Gastrocnemius medialis (tissue), 4 donors: ENCODE data around the gene TEX19. TPM values are rescaled to one million over a fixed set of nuclear protein-coding genes. Genes with fewer than 3 reads are reported as not detected.
A peak's percentile ranks its signal among the peaks of the same experiment; 100 is the strongest.

Experiments
- ATAC-seq, 2 donors: fragments of 150-250 bp; one replicate each; pipeline ENCODE4 v1.9.1; 2016
- DNase-seq, 2 donors: peaks; one replicate each; pipeline ENCODE4 v3.0.0-alpha.2; 2019
- H3K27ac ChIP-seq, 4 donors: fragments of 200-600 bp; sonication (generic); 1 replicate in 1 of 4; 2 replicates in 3 of 4; pipeline ENCODE4 v1.5.1; 2016 to 2018; ENCODE audit warnings: mild to moderate bottlenecking in 2 of 4, moderate library complexity in 1 of 4
- H3K27me3 ChIP-seq, 3 donors: fragments of 200-600 bp; sonication (generic) in 2 of 3; 1 replicate in 1 of 3; 2 replicates in 2 of 3; pipeline versions ENCODE4 v1.5.1 to v1.6.0; 2016 to 2019; ENCODE audit warnings: mild to moderate bottlenecking in 1 of 3, moderate library complexity in 1 of 3
- H3K36me3 ChIP-seq, 2 donors: fragments of 200-600 bp; sonication (generic) in 1 of 2; one replicate each; pipeline ENCODE4 v1.5.1; 2017 to 2018
- H3K4me1 ChIP-seq, 2 donors: fragments of 200-600 bp; sonication (generic) in 1 of 2; one replicate each; pipeline ENCODE4 v1.5.1; 2016 to 2017; ENCODE audit warnings: mild to moderate bottlenecking in 2 of 2
- H3K4me3 ChIP-seq, 4 donors: fragments of 200-600 bp; sonication (generic) in 3 of 4; 1 replicate in 1 of 4; 2 replicates in 3 of 4; pipeline ENCODE4 v1.5.1; 2016 to 2019; ENCODE audit warnings: mild to moderate bottlenecking in 2 of 4
- H3K9me3 ChIP-seq, 3 donors: fragments of 200-600 bp; sonication (generic) in 2 of 3; 1 replicate in 1 of 3; 2 replicates in 2 of 3; pipeline ENCODE4 v1.5.1; 2016 to 2019
- CTCF ChIP-seq, 5 experiments: fragments of 450-650 bp in 3 of 5; fragments of 200-600 bp in 2 of 5; sonication (generic) in 2 of 5; IDR thresholded peaks in 4 of 5; conservative IDR thresholded peaks in 1 of 5; 1 replicate in 4 of 5; 2 replicates in 1 of 5; pipeline ENCODE4 v1.5.1; 2016 to 2019; ENCODE audit warnings: antibody characterized with exemption in 5 of 5, mild to moderate bottlenecking in 3 of 5, moderate library complexity in 3 of 5
- POLR2A ChIP-seq, 2 donors: fragments of 450-650 bp; IDR thresholded peaks; one replicate each; pipeline ENCODE4 v1.6.1; 2017; ENCODE audit warnings: antibody characterized with exemption in 2 of 2, mild to moderate bottlenecking in 2 of 2, moderate library complexity in 2 of 2
- in situ Hi-C, 4 donors: fragments of 200-750 bp; cut with MboI; loops; one replicate each; pipeline versions ENCODE4 v1.15.0 to v1.8.0; 2017; ENCODE audit warnings: low sequenced_read_pairs in 4 of 4
- intact Hi-C: fragments of 100-400 bp; cut with DNase I; formaldehyde crosslinking; loops from one replicate; pipeline ENCODE4 v1.15.1; 2023; ENCODE audit warnings: low total_unique reads
- total RNA-seq, 4 donors: library from RNA; depleted of rRNA; stranded (reverse); fragments of >200 nt; gene quantifications; one replicate each; pipeline versions ENCODE4 v1.1.0 to v1.2.3, GENCODE V29; 2016

TEX19 gene
- total RNA-seq, 4 donors from 2014 or later: 0.40 TPM; not detected in 3

DNA sequence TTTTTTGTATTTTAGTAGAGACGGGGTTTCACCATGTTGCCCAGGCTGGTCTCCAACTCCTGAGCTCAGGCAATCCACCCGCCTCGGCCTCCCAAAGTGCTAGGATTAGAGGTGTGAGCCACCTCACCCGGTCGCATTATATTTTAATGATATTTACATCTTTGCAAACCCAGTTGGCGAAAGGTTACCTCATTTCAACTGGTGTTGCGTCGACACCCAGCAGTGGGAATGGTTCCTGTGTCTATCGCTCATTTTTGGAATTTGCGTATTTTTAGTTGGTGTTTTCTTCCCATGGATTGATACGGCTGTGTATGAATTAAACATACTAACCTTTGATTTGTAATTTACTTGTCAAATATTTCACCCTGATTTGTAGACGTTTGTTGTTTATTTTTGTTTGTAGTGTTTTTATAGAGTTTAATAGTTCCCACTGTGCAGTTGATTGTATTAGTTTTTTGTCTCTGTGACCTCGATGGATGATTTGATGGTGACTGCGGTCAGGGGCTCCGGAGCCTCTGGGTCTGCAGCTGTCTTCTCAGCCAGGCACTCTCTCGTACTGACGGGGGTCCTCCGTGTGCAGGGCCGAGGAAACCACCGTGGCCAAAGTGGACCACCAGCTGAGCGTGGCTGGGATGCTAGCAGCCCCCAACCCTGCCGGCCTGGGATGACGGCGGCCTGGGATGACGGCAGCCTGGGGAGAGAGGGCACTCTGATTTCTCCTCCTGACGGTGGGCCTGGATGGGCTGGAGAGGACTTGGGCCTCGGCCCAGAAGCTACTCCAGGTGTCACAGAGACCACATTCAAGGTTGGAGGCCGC is 45.6 kb upstream of the TEX19 start:
- Histone ChIP-seq H3K36me3 (no peaks in the 10 kb centered on the region), H3K27me3 (peaks cover 22 to 41% (median 30%) of the 10 kb centered on the region in 3 donors), H3K4me1 (no peaks in the 10 kb centered on the region), H3K27ac (no peak overlapping the region), H3K4me3 (no peak overlapping the region), H3K9me3 (no peaks in the 10 kb centered on the region)
- TF ChIP-seq CTCF (IDR thresholded peaks at IDR 0.05 in 4 of 5, conservative IDR thresholded peaks at IDR 0.05 in 1 of 5) (no peak), POLR2A (IDR thresholded peaks at IDR 0.05) (no peak)
- no peak for ATAC-seq
- in situ Hi-C loops (no loop called here), intact Hi-C loops (no loop called here)
- DNase-seq: no peak

- H3K27me3 ChIP-seq: peaks cover 22 to 41% (median 30%) of the 10 kb centered on the region in 3 donors
- no peaks in the 10 kb centered on the region for H3K9me3 ChIP-seq
- no peak overlapping the region for H3K27ac ChIP-seq
- DNase-seq (no peak), ATAC-seq (no peak)
- no peak for TF ChIP-seq CTCF (IDR thresholded peaks at IDR 0.05 in 4 of 5, conservative IDR thresholded peaks at IDR 0.05 in 1 of 5)
- no peak for TF ChIP-seq POLR2A (IDR thresholded peaks at IDR 0.05)
- no peak overlapping the region for H3K4me3 ChIP-seq
- in situ Hi-C loops: no loop called here
- no peaks in the 10 kb centered on the region for H3K36me3 ChIP-seq
- intact Hi-C loops: no loop called here
- no peaks in the 10 kb centered on the region for H3K4me1 ChIP-seq
Measured at GRCh38 chr17:82314012-82314726, 44.9 kb upstream of the TEX19 start.

- Histone ChIP-seq H3K36me3 (no peaks in the 10 kb centered on the region), H3K4me3 (no peak overlapping the region), H3K27me3 (peaks cover 22 to 41% (median 30%) of the 10 kb centered on the region in 3 donors), H3K4me1 (no peaks in the 10 kb centered on the region), H3K27ac (no peak overlapping the region), H3K9me3 (no peaks in the 10 kb centered on the region)
- in situ Hi-C loops (no loop called here), intact Hi-C loops (no loop called here)
- TF ChIP-seq CTCF (IDR thresholded peaks at IDR 0.05 in 4 of 5, conservative IDR thresholded peaks at IDR 0.05 in 1 of 5): no peak
- no peak for TF ChIP-seq POLR2A (IDR thresholded peaks at IDR 0.05)
- no peak for ATAC-seq
- no peak for DNase-seq
Measured at GRCh38 chr17:82314727-82315605, 44.1 kb upstream of the TEX19 start.

- Histone ChIP-seq H3K36me3 (no peaks in the 10 kb centered on the region), H3K27me3 (peaks cover 22 to 38% (median 22%) of the 10 kb centered on the region in 3 donors), H3K4me3 (no peak overlapping the region), H3K9me3 (no peaks in the 10 kb centered on the region), H3K27ac (no peak overlapping the region), H3K4me1 (no peaks in the 10 kb centered on the region)
- intact Hi-C loops (no loop called here), in situ Hi-C loops (no loop called here)
- TF ChIP-seq POLR2A (IDR thresholded peaks at IDR 0.05) (no peak), CTCF (IDR thresholded peaks at IDR 0.05 in 4 of 5, conservative IDR thresholded peaks at IDR 0.05 in 1 of 5) (no peak)
- peak in 1 of 2 donors; percentile 24 for ATAC-seq
- no peak for DNase-seq
Measured at GRCh38 chr17:82315703-82316358, 43.2 kb upstream of the TEX19 start.
